HG03060 (cell line): Measurements from ENCODE around the gene LAMA3.
A peak's percentile ranks its signal among the peaks of the same experiment; 100 is the strongest.

Experiments used
- ATAC-seq: cut with Tn5 transposase; IDR thresholded peaks from one replicate; pipeline ENCODE4 v1.9.1; 2021; ENCODE audit warnings: low read depth, moderate number of reproducible peaks; ENCODE audit not compliant: unreplicated experiment

LAMA3 gene

DNA sequence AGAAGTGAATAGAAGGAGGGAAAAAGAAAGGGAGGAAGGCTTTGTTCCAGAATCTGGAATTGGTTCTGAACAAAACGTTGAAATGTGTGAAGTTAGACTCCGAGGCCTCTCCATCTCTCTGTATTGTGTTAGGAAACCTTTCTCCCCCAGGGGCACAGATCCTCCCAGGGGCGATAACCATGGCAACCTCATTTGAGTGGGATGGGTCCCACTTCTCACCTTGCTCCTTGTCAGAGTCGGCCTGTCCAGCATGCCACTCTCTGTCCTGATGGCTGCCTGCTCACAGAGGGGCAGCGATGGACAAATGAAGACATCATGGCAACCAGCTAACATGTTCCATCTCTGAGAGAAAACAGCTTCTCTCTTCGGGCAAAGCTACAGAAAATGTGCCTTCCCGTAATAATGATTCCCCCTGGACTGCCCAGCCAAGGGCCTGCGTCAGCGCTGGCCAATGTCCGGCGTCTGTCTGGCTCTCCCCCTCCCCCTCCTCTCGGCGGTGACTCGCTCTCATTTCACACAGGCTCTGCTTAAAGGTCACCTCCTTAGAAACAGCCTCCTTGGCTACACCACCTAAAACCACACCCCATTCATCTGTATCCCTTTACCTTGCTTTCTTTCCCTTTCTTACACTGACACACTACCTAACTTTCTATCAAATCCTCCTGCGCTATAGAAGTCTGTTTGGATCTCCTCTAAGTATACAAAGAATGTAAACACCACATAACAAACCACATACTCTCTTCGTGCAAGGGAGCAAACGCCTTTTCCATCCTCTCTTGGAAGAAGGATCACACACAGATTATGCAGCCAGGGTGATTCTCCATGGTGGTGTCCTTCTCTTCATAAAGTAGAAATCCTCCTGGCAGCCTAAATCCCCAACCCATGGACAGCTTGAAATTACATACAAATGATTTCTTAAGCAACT is 293.2 kb downstream of the LAMA3 start:
- no peak for ATAC-seq

DNA sequence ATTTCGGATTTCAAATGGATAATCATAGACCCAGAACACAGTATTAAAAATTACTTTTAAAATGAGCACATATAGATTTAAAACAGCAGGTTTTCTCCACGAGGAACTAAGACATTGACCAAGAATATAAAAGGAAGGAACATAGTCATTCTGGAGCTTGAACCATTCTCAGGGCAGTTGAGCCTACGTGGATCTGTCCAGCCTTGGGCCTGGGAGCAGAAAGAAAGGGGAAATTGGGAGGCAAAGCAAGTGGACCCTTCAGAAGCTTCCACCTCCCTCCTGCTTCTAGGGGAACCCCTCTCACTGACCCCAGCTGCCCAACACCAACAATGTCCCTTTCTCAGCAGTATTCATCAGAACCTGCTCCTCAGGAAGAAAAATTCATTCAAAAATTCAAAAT is 293.9 kb downstream of the LAMA3 start:
- no peak for ATAC-seq

DNA sequence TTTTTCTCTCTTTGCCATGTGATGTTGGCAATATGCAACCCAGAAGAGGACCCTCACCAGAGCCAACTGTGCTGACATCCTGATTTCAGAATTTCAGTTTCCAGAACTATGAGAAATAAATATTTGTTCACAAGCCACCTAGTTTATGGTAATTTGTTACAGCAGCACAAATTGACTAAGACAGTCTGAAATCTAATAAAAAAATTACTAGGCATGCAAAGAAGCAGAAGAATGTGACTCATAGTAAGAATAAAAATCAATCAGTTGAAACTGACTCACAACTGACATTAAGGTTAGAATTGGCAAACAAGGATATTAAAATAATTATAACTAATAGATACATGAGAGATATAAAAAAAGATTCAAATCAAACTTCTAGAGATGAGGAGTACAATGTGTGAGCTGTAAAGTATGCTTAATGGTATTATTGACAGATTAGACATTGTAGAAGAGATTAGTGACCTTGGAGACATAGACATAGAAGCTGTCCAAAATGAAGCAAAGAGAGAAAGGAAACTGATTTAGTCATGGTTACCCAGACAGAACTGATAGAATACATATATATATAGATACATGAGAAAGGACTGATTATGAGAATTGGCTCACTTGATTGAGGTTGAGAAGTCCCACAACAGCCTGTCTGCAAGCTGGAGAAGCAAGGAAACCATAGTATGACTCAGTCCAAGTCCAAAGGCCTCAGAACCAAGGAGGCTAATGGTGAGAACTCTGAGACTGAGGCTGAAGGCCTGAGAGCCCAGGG is 297.5 kb downstream of the LAMA3 start:
- peak; percentile 61 for ATAC-seq

DNA sequence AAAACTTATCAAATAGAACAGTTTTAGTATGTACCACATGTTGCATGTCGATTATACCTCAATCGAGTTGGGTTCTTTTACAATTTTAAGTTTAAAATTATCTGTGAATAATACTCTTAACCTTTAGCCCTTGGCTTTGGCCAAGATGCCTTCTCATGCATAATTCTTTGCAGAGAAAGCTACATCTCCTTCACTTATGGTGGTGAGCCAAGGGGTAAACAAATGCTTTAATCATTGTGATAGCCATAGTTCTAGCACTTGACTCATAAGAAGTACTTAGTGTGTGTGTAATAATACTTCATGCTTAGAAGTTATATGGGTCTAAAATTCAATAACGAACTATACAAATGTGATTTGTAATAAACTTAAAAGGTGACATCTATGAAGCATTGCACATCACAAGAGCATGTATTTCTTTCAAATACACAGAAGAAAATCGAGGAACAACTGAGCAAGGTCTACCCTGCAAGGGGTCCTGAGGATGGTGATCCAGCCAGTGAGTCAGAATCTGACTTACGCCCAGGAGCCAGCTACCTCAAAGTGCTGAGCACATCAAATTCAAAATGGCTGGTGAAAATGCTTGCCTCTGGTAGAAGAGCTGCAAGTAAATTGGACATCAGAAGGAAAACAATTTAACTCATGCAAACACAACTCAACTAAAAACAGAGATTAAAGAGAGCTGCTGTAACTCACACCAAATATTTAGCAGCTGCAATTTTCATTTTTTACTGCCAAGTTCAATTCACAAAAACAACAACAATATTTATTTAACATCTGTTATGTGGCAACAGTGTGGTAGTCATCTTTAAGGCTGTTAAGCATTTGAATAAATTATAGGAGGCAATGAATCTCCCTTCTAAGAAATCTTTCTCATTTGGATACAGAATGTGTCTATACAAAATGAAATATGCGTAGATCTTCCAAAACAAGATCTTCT is 301.5 kb downstream of the LAMA3 start:
- ATAC-seq = no peak

DNA sequence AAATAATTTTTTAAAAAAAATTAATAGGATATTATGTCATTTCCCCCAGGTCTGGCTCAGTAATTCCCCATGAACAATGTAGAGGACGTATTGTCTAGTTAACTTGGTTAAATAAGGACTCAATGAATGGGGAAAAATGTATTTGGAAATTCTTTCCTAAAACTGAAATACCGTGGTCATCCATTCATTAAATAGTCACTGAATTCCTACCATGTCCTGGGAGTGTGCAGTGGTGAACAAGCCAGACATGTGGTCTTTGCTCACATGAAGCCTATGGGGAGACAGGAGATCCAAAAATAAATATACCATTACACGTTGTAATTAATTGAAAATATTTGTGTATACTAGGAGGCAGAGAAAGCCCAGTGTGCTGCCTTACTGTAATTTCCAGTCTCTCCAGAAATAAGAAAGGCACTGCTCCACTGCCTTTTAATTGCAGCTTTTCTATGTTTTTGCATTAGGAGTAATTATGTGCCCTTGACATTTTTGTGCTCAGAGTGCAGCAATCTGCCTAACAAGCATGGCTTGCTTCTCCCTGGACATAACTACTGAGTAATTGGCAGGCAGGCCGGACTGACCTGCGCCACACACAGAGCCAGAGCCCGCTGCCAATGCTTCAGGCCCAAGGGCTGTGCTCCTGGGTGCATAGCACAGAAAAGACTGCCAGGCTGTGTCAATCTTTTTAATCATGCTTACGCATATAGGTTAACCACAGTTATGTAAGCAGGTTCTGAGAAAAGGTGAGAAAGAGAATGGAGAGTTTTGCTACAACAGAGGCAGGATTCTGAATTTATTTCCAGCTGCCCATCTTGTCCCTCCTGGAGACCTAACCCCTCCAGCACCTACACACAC is 303.1 kb downstream of the LAMA3 start:
- no peak for ATAC-seq

DNA sequence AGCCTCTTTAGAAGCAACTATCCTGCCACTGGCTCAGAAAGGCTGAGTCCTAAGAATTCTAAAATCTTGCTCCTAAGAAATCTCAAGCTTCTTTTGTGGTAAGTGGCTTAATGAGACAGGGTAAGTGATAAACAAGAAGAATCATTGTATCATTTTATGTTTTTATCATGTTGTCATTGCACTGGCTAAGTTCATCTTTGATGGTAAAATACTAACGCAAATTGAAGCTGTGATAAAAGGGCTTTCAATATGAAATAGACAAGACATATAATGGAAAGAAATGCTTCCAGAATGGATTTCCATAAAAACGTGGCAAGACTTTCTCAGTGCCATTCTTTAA is 303.7 kb downstream of the LAMA3 start:
- ATAC-seq = no peak

DNA sequence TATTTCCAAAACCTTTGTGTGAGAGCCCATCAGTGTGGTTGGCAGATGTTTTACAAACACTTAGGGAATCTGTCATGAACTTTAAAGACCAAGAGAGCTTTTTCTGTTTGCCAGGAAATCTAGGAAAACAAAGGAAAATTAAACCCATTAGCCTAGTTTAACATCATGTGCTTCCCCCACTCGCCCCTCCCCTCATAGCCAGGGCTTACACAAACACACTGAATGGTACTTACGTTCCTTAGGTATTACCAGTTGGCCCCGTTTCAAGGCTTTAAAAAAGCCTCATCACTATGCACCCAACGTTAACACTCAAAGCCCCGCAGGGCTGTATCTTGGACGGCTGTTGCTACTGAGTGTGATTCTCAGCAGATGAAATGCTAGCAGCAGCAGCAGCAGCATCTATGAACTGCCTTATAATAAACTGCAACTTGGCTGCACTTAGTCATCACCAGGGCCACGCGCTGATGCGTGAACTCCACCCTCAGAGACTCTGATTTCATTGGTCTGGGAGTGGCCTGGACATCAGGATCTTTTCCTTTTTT is 305.2 kb downstream of the LAMA3 start:
- ATAC-seq = no peak

DNA sequence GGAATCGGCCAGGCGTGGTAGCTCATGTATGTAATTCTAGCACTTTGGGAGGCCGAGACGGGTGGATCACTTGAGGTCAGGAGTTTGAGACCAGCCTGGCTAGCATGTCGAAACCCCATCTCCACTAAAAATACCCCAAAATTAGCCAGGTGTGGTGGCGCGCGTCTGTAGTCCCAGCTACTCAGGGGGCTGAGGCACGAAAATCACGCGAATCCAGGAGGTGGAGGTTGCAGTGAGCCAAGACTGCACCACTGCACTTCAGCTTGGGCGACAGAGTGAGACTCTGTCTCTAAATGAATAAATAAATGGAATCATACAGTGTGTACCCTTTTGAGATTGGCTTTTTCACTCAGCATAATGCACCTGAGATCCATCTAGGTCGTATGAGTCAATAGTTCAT is 305.9 kb downstream of the LAMA3 start:
- ATAC-seq = no peak

DNA sequence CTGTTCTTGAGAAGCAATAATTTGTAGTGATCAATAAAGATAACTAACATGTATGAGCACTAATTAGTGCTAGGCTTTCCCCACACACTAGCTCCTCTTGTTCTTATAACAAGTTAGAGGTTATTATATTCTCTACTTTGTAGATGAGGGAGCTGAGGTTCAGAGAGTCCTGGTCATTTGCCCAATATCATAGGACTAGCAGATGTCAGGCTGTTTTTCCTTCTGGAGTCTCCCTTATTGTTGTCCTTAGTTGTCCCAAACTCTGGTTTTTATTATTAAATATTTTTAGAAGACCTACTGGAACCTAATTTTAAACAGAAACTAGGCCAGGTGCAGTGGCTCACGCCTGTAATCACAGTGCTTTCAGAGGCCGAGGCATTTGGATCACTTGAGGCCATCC is 308.8 kb downstream of the LAMA3 start:
- no peak for ATAC-seq

DNA sequence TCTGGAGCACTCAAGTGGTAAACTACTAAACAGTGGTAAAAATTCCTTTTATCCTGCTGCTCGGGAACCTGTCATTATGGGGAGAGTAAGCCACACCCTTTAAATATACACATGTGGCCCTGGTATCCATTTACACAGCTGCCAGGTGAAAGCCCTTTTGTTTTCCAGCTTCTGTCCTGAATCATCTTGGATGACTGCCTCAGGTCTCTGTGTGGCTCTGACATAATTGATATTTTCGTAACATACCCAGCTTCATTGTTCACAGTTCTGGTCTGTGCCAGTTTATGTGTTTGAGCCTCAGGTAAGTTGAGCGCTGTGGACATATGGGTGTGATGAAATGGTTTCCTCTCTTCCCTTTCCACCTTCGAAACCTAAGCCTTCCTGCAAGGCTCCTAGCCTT is 309.6 kb downstream of the LAMA3 start:
- no peak for ATAC-seq

DNA sequence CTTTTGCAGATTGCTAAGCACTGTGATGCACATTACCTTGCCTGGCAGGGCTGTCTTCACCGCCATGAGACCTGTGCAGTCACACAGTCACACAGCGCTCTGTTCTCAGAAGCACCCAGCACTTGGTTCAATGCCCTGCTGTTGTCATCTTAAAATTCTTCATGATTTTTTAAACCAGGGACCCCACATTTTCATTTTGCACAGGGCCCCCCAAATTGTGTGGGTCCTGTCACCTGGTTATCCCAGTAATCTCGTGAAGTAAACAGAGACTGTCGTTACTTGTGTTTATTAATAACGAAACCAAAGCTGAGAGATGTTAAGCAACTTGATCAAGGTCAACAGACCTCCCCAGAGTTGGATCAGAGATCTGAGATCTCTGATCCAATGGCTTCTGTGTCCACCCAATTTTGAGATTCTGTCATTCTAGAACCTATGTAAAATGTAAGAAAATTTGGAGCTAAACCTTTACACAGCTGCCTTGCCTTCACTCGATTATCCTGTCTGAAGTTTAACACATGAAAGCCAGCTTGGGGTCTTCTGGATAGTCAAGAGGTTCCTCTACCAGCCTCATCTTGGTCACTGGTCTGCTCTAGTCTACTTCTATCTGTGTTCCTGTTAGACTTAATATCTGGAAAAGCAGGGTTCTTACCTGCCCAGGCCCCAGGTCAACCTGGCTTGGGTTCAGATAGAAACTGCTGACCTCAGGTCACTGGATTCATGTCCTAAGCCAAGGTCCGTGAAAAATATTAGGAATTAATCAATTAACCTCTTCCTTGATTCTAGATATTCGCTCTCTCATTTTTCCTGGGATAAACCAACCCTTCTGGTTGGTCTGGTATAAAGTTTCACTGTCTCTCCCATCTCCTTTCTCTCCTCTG is 311.6 kb downstream of the LAMA3 start:
- no peak for ATAC-seq

DNA sequence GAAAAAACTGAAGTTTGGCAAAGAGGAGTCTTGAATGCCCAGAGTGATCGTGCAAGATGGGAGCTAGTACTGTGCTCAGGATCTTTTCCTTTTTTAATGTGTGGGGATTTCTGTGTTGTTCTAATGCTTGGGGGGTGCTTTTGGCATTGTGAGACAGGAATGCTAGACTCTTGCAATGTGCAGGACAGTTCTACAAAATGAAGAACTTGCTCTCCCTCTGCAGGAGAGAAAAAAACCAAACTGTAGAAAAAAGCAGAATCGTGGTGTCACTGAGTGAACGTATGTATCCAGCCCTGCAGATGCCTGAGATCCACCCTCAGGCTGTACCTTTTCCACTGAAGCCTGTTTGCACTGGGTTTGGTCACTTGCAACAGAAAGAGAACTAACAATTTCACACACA is 313.2 kb downstream of the LAMA3 start:
- no peak for ATAC-seq

DNA sequence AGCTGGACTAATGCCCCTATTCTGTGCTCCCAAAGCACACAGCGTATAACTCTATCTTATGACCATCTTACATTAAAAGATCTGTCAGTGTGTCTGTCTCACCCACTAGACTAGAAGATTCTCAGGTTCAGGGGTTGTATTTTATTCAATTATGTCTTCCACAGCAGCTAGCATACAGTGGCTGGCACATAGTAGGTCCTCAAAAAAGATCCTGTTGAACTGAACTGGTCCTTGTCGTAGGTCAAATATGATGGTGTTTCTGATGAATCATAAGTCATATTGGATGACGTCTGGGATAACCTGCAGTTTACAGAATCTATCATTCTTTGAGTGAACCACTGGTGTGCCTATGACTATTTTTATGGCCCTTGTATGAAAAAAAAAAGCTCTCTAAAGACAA is 314.0 kb downstream of the LAMA3 start:
- ATAC-seq = no peak

DNA sequence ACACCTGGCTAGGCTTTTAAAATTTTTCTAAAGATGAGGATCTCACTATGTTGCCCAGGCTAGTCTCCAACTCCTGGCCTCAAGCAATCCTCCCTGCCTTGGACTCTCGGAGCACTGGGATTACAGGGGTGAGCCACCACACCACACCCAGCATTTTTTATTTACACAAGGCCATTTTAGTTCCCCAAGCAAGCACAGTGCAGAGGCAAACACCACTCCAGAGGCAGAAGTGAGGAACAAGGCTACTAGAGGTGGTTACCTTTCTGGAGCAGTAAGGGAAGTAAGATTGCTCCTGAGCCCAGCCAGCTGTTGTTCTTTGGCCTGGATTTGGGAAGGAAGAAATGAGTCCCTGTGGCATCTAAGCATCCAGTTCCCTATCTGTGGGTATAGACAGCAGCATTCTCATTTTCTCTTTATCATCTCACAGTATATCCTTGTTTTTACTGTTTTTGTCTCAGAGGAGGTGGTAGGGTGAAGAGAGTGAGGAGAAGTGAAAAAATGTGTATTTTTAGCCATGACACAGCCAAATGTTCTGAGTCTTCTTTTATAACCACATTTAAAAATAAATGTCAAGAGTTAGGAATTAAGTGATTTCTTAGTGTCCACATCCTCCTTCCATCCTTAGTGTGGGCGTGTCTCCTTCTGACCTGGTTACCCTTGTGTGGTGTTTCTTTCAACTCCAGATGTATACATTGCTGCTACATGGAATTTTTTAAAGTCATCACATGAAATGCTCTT is 314.8 kb downstream of the LAMA3 start:
- ATAC-seq = no peak
